Glomerular visceral epithelial cell (primary cell): ENCODE data around the gene FUT9.
A peak's percentile ranks its signal among the peaks of the same experiment; 100 is the strongest.

Experiments used
- DNase-seq: peaks from one replicate; pipeline ENCODE4 v3.0.0-alpha.2; 2016; ENCODE audit errors: extremely low spot score

The FUT9 gene

GRCh38 chr6:96015518-96016333, at the start of gene FUT9:
FUT9 (plus strand) TSS chr6:96015974; CDS start chr6:96203156, 187,182 bp downstream.
- DNase-seq = peak; percentile 63

DNA sequence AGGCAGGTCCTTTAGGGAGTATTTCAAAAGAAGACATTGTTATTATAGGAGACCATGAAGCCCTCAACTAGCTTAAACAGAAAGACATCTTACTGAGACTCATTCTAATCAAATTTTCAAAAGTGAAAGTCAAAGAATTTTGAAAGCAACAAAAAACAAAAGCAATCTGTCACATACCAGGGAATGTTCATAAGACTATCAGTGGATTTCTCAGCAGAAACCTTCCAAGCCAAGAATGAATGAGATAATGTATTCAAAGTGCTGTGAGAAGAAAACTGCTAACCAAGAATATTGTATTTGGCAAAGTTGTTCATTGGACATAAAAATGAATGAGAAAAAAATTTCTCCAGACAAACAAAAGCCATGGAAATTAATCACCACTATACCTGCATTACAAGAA, 48.2 kb upstream of the FUT9 start:
- DNase-seq = no peak

GRCh38 chr6:95973976-95974375, 41.8 kb upstream of the FUT9 start:
- DNase-seq = no peak

GRCh38 chr6:95978230-95978629, 37.5 kb upstream of the FUT9 start:
- peak; percentile 25 for DNase-seq

DNA sequence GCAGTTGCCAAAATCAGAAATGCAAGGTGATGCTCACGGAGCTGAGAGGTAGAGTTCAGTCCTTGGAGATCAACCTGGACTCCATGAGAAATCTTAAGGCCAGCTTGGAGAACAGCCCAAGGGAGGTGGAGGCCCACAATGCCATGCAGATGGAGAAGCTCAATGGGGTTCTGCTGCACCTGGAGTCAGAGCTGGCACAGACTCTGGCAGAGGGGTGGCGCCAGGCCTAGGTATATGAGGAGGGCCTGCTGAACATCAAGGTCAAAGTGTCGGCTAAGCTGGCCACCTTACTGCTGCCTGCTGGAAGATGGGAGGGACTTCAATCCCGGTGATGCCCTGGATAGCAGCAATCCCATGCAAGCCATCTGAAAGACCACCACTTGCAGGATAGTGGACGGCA, 23.9 kb upstream of the FUT9 start:
- no peak for DNase-seq

DNA sequence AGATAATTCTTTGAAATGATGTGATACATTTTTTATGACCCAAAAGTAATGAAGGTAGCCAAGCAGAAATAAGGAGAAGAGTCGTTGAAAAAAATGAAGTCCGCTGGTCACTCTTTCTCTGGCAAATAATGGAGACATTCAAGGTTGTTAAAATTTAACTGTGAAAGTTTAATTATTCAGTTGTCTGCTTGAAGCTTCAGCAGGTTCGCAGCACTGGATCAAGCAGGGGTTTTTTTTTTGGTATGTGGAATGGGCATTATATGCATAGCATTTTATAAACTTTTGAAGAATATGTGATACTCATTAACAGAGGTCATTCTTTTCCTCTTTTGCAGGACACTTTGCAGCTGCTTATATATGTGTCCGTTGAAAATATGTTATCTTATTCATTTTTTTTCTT, 21.6 kb upstream of the FUT9 start:
- DNase-seq = no peak

DNA sequence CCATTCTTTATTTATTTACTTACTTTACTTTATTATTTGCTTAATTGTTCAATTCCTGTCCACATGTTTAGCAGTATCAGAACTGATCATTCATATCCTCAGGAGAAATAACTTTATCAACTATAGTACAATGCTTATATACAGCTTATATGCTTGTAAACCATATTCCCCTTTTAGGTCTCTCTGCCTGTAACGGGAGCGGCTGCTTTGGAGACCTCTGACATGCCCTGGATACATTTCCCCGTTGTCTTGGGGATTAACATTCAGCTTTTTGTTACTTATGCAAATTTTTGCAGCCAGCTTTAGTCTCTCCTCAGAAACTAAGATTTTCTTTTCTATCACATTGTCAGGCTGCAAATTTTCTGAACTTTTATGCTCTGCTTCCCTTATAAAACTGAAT, 17.6 kb upstream of the FUT9 start:
- no peak for DNase-seq

DNA sequence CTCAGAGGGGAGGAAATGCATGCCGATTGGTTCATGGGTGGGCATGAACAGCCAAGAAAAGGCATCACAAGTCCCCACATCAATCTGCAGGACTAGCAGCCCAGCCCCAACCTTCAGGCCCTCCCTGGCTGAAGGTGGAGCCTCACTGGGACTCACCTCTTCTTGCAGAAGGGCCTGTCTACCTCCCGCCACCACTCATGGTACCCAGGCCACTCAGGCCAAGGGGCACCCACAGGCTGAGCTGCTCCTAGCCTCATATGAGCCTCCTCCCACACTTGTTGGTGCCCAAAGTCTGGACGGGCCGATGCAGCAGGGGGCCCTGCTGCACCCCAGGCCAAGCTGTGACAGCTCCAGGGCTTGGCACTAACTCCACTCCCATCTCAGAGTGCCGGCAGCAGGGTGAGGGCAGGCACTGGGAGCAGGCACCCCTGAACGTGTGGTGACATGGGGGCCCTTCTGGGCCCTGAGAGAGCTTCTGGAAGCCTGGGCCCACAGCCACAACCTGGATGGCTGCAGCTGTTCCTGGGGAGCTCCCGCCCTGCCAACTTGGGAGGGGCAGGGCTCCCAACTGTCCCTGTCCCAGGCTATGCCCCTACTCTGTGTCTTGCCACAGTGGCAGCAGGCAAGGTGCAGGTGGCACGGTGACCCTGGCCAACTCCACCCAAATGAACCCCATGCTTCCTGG, 13.7 kb upstream of the FUT9 start:
- no peak for DNase-seq

GRCh38 chr6:96002576-96002910, 13.2 kb upstream of the FUT9 start:
- no peak for DNase-seq

DNA sequence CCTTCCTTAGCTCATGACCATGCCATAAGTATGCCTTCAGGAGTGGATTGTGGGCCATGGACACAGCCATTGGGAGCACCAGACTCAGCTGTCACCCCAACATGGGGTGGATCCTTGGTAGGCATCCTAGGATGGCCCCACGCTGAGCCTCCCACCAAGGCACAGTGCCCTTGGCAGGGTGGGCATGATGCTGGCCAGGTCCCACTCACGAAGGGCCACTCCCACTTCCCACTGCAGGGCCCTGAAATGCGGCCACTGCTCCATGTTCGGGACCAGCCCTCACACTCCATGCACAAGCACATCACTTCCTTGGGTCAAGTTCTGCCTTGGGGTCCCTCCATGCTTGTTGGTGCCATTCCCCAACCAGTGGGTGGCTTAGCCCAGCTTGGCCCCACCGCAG, 12.9 kb upstream of the FUT9 start:
- no peak for DNase-seq

DNA sequence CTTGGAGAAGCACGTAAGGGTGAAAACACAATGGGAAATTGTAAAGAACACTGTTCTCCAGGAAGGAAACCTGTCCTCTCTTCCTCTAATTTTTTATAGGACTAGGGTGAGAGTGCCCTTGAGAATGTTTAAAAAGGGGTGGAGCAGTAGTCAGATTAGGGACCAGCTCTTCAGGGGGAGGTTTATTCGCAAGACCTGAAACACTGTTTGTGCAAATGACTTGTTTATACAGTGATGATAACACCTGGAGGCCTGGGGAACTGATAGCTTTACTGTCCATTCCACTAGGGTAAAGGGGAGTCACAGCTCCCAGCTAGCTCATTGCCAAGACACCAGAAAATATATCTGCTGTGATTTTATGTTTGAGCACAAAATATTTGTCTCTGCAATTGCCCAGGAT, 8.1 kb upstream of the FUT9 start:
- DNase-seq = no peak

DNA sequence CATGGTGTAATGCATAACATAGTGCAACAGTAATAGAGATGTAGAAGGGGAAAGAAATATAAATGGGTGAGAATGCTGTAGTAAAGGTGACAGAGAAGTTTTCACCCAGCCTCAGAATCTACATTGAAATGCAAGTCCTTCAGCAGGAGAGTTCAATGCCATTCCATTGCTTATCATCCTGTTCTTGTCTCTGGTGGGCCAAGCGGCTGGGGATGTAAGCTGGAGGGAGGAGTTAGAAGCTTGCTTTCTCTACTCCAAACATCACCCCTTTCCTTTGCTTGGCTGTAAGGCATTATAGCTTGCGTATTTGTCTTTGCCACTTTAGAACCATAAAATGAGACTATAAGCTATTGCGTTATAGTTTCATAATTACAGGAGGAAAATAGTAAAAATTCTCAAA, 2.2 kb upstream of the FUT9 start:
- DNase-seq = no peak

DNA sequence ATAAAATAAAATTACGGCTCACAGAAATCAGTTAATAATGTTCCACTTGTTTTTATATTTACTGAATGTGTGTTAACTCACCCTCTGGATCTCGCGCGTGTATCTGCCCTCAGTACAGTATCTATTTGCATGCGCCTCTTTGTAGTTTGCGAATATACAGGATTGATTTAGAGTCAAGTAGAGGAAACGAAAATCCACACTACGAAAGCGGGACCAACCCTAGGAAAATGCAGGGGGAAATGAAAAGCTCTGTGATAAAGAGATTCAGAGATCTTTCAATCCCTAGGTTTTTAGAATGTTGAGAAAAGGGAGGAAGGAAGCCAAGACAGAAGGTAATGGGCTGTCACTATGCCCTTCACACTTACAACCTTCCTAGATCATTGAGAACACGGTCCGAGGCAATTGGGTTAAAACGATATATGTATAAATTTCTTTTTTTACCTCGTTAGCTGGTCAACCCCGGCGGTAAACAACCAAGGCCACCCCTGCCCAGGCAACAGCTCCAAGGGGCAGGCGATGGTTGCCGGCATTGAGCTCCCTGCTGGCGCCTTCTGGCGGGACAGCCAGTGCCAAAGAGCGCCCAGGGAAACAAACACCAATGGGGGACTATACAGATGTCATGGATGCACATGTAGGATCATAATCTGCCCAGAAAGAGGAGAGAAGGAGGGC, 792 bp upstream of the FUT9 start:
- DNase-seq = no peak

- peak; percentile 1 for DNase-seq
Measured at GRCh38 chr6:96016334-96017069, 728 bp downstream of the FUT9 start.

DNA sequence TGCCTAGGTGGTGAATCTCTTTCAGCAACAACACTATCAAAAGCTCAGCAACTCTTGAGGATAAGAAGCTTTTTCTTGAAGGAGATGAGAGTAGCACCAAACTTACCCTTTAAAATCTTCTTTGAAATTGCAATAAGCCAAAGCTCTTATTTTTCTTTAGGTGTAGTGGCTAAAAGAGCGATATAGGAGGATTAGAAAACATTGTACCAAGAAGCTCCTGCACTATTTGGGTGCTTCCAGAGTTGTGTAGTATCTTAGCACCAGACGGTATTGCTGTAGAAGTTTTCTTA, 1.2 kb downstream of the FUT9 start:
- no peak for DNase-seq

DNA sequence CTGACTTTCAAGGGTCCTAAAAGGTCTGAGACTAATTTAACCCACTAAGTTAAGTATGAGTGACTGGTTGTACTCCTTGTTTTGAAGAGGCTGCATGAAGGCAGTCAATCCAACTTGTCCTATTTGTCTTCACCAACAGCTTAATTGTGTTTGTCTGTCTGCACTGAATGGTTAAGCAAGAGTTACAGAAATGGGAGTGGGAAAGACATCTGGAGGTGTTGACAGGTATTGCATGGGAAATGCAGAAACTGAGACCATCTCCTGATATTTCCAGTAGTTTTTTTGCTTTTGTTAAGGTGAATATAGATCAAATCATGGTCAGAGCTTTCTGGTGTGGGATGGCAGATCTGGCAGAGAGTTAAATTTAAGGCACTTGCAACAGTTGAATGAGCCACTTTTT, 6.5 kb downstream of the FUT9 start:
- DNase-seq = no peak

DNA sequence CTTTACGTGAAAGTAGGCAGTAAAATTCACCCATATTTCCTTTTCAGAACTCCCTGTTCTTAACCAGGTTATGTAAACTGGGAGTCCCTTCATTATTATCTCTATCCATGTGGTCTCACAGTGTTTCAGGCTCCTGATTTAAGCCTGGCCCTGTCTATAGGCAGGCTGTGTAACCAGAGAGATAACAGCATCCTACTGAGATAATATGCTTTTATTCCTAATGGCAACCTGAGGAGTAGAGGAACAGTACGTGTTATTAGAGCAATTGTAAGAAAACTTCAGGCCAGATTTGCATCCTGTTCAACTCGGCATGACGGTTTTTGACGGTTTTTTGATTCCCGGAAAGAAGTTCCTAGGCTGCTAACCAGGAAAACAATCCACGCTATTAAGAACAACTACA, 16.9 kb downstream of the FUT9 start:
- DNase-seq = no peak

DNA sequence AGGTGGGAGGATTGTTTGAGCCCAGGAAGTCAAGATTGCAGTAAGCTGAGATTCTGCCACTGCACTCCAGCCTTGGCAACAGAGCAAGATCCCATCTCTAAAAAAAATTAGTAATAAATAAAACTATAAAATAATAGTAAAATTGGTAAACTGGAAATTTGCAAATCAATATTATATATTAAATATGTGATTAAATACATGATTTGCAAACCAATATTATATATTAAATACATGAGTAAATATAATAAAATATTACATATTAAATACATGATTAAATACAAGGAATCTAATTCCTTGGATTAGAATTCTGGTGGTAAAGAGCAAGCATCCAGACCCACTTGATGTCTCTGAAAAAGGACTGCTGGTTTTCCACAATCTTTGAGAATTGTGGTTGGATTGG, 35.8 kb downstream of the FUT9 start:
- DNase-seq = no peak

DNA sequence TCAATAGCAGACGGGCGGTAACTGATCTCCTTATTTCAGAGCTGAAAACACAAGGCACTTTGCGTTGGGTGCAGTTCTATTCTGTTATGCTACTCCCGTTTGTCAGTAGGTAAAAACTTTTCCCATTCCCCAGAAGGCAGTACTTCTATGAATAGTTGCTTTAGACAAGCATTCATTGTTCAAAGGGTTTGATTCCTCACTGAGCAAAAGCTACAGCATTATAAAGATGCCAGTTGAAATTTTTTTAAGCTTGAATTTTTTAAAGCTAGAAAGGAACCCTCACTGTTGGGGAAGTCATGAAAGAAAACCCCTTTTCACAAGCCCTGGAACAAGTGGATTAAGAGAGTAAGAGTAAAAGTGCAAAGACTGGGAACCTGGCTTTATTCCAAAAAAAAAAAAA, 42.3 kb downstream of the FUT9 start:
- no peak for DNase-seq

DNA sequence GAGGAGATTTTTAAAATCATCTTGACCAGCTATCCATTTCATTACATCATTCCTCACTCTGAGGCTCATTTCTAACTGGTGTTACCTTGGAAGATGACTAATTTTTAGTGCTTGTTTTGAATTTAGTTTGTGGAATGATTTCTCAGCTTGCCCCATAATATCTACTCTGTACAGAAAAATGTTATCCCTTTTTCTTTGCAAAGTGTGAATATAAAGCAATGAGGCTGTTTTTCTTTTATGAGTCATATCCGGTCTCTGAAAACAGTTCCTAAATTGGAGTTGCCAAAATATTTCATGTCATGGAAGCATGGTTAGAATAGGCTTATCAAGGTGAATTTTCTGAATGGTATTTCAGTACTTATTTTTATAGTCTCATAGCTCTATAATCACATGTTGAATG, 43.8 kb downstream of the FUT9 start:
- DNase-seq = peak; percentile 4

DNA sequence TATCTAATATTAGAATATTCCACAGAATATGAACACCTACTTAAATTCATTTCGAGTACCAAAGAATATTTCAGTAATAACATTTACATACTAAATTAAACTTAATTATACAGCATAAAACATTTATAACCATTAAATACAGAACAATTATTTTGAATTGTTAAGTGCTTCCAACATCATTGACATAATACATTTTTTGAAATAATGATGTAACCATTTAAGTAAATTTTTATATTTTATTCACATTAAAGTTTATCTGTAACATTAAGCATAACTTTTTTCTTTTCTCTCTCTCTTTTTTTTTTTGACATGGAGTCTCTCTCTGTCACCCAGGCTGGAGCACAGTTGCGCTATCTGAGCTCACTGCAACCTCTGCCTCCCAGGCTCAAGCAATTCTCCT, 44.5 kb downstream of the FUT9 start:
- no peak for DNase-seq

DNA sequence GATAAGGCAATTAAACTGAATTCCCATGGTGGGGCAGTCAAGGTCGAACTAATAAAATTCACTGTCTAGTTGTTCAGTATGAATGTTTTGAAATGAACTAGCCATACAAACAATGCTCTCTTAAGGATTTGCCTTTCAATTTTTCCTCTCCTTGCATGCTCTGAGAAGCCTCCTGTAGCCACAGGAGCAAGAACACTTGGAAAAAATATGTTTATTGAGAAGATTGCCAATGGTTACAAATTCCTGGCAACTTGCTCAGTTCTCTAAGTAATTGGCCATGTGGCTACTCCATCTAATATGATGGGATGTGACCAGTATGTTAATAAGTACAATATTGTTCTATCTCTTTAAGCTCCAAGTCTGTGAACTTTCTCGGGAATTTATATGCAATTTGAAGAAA, 49.4 kb downstream of the FUT9 start:
- DNase-seq = no peak

DNA sequence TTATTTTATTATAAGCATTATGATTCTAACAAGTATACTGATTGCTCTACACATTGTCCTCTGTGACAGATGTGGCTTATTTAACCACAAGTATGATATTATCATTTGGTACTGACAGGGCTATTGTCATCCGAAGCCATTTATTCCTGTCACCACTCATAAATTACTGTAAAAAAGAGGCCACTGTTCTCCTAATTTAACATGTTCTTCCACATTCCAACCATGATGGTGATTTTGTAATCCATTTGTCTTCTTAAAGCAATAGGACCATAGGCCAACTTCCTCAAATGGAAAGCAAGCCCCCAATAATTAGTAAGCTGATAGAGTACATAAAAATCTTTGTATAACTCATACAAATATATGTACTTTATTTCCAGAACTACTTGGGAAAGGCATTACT, 50.6 kb downstream of the FUT9 start:
- DNase-seq = no peak
